Raji (cell line): ENCODE results near the gene EPHA10.

Experiments
- POLR2A ChIP-seq: IDR thresholded peaks from 2 replicates; pipeline ENCODE4 v1.6.1; 2011; ENCODE audit warnings: low read depth, low read length, control low read depth; ENCODE audit not compliant: insufficient read depth

Gene EPHA10

GRCh38 chr1:37705399-37705798 is 59.5 kb downstream of the EPHA10 start:
- TF ChIP-seq POLR2A, result no peak

GRCh38 chr1:37704966-37705365 is 60.0 kb downstream of the EPHA10 start:
- TF ChIP-seq POLR2A, result no peak

- TF ChIP-seq POLR2A, result no peak
Observed at GRCh38 chr1:37703061-37703460, 61.9 kb downstream of the EPHA10 start.

- TF ChIP-seq POLR2A, result no peak
Observed at GRCh38 chr1:37701051-37701450, 63.9 kb downstream of the EPHA10 start.

- TF ChIP-seq POLR2A, result no peak
Observed at GRCh38 chr1:37699147-37699546, 65.8 kb downstream of the EPHA10 start.

- TF ChIP-seq POLR2A, result no peak
Observed at GRCh38 chr1:37697737-37698136, 67.2 kb downstream of the EPHA10 start.

GRCh38 chr1:37697090-37697489 is 67.8 kb downstream of the EPHA10 start:
- no peak for TF ChIP-seq POLR2A

- TF ChIP-seq POLR2A, result no peak
Observed at GRCh38 chr1:37692834-37693175, 72.1 kb downstream of the EPHA10 start.

GRCh38 chr1:37692078-37692833 is 72.7 kb downstream of the EPHA10 start, which contains the start of gene CDCA8:
Gene CDCA8 (plus strand): TSS chr1:37692516. CDS start chr1:37692691, 175 bp downstream.
- peak; percentile 99 for TF ChIP-seq POLR2A

- TF ChIP-seq POLR2A, result no peak
Observed at GRCh38 chr1:37691497-37692077, 73.3 kb downstream of the EPHA10 start.

- TF ChIP-seq POLR2A, result no peak
Observed at GRCh38 chr1:37688926-37689325, 76.0 kb downstream of the EPHA10 start.

- TF ChIP-seq POLR2A, result no peak
Observed at GRCh38 chr1:37685722-37686121, 79.2 kb downstream of the EPHA10 start.

GRCh38 chr1:37682334-37682987 is 82.5 kb downstream of the EPHA10 start:
- no peak for TF ChIP-seq POLR2A

GRCh38 chr1:37680933-37681332 is 84.0 kb downstream of the EPHA10 start:
- TF ChIP-seq POLR2A, result no peak

GRCh38 chr1:37677808-37678207 is 87.1 kb downstream of the EPHA10 start:
- no peak for TF ChIP-seq POLR2A

- no peak for TF ChIP-seq POLR2A
Observed at GRCh38 chr1:37677143-37677439, 87.8 kb downstream of the EPHA10 start.
